ENCODE measurements around the gene YDJC. TPM values are rescaled to one million over a fixed set of nuclear protein-coding genes. Genes with fewer than 3 reads are reported as not detected.
"Not testable (repeated sequence)": the region's sequence is repeated elsewhere in the genome, so short reads cannot be mapped to it uniquely, and the experiment has no call there.

YDJC gene
- 14.6 and 25.2 TPM in 2 replicates for total RNA-seq (ENCODE audit: low replicate concordance)

DNA sequence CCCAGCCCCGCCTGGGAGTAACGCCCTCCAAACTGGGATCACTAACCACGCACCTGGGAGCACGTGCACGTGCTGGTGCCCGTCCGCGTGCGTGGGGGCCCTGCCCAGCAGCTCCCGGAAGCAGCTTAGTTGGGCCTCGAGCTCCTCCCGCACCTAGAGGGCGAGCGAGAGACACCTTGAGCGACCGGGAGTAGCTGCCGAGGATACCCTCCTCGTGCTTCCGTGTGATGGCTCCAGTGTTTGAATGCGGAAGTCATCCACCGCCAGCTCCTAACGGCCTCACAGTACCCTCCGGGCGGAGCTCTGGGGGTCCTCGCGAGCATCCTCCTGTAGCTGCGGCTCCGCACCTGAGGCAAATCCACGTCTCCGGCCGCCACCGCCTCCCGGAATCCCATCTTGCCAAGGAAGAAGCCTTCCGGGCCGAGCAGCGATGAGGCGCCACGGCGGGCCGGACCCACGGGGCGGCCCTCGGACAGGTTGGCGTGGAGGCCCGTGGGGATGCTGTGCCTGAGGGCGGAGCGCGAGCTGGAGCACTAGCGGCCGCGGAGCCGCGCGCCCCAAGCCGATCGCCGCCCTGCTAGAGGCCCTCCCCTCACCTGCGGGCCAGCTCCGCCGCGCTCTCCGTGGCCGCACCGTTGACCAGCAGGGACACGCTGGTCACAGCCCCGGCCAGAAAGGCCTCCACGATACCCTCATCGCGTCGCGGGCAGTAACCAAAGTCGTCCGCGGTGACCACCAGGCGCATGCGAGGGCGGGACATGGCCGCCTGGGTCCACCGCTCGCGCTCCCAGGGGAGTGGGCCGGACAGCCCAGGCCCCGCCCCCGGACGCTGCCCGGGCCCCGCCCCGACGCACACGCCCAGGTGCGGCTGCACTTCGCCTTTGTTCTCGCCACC lies at the start of gene YDJC:
Gene YDJC, minus strand, starts transcription at position 768 of the 895 bp plus-strand sequence. Its CDS starts 8 bp downstream, at position 760.
- peak within 1 kb of the TSS; percentile 93 for H3K4me3 ChIP-seq (ENCODE audit: low read depth, low read length)
- peak; percentile 89 for DNase-seq (ENCODE audit: low read depth)
- TF ChIP-seq, protein P1, sequence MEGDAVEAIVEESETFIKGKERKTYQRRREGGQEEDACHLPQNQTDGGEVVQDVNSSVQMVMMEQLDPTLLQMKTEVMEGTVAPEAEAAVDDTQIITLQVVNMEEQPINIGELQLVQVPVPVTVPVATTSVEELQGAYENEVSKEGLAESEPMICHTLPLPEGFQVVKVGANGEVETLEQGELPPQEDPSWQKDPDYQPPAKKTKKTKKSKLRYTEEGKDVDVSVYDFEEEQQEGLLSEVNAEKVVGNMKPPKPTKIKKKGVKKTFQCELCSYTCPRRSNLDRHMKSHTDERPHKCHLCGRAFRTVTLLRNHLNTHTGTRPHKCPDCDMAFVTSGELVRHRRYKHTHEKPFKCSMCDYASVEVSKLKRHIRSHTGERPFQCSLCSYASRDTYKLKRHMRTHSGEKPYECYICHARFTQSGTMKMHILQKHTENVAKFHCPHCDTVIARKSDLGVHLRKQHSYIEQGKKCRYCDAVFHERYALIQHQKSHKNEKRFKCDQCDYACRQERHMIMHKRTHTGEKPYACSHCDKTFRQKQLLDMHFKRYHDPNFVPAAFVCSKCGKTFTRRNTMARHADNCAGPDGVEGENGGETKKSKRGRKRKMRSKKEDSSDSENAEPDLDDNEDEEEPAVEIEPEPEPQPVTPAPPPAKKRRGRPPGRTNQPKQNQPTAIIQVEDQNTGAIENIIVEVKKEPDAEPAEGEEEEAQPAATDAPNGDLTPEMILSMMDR (IDR thresholded peaks at IDR 0.05; ENCODE audit: insufficient read depth, low read length), result peak; percentile 43

- TF ChIP-seq, protein P1 (IDR thresholded peaks at IDR 0.05; ENCODE audit: insufficient read depth, low read length), result no peak
- H3K4me3 ChIP-seq (ENCODE audit: low read depth, low read length), result no peak overlapping the region
- DNase-seq (ENCODE audit: low read depth), result no peak
Observed at GRCh38 chr22:21679383-21679782, 49.6 kb upstream of the YDJC start.

DNA sequence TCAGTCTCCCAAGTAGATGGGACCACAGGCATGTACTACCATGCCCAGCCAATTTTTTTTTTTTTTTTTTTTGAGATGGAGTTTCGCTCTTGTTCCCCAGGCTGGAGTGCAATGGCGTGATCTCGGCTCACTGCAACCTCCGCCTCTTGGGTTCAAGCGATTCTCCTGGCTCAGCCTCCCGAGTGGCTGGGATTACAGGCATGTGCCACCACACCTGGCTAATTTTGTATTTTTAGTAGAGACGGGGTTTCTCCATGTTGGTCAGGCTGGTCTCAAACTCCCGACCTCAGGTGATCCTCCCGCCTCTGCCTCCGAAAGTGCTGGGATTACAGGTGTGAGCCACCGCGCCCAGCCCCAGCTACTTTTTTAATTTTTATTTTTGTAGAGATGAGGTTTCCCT lies 49.0 kb upstream of the YDJC start:
- not testable (repeated sequence) for H3K4me3 ChIP-seq (ENCODE audit: low read depth, low read length); DNase-seq (ENCODE audit: low read depth)

GRCh38 chr22:21677606-21678443 lies 48.0 kb upstream of the YDJC start:
- DNase-seq (ENCODE audit: low read depth), result no peak
- TF ChIP-seq, protein P1 (IDR thresholded peaks at IDR 0.05; ENCODE audit: insufficient read depth, low read length), result no peak
- H3K4me3 ChIP-seq (ENCODE audit: low read depth, low read length), result no peak overlapping the region

DNA sequence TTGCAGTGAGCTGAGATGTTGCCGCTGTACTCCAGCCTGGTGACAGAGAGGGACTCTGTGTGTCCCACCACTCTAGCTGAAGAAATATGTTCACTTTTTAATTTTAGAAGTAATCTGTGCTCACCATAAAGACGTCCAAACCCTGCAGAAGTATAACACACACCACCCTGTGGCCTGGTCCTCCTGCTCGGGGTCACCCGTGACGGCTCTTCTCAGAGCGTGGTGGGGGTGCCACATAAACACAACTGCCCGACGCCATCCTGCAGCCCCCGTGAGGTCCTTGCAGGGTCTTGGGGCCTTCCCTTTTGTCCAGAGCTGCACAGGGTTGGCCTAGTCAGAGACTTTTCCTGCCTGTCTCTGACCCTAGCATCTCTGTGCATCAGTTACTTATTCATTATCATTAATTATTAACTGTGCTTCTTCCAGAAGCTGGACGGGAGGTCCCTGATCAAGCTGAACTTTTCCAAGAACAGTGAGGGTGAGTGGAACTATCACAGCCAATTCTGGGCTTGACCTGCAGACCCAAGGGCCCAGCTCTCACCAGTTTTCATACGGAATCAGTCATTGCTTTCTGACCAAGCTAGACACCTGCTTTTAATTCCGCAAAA lies 44.9 kb upstream of the YDJC start:
- no peak overlapping the region for H3K4me3 ChIP-seq (ENCODE audit: low read depth, low read length)
- DNase-seq (ENCODE audit: low read depth), result no peak
- TF ChIP-seq, protein P1 (IDR thresholded peaks at IDR 0.05; ENCODE audit: insufficient read depth, low read length), result no peak

GRCh38 chr22:21673534-21674321 lies 43.9 kb upstream of the YDJC start:
- no peak overlapping the region for H3K4me3 ChIP-seq (ENCODE audit: low read depth, low read length)
- no peak for DNase-seq (ENCODE audit: low read depth)
- TF ChIP-seq, protein P1 (IDR thresholded peaks at IDR 0.05; ENCODE audit: insufficient read depth, low read length), result no peak

Measured in fibroblast of the aortic adventitia (primary cell).